ENCODE data around the gene HMGXB4. TPM values are rescaled to one million over a fixed set of nuclear protein-coding genes. Genes with fewer than 3 reads are reported as not detected.
A peak's percentile ranks its signal among the peaks of the same experiment; 100 is the strongest.

Gene HMGXB4
- total and polyA plus RNA-seq, 2 of the 13 experiments (the other 11 are each of a cell fraction or from before 2014, with no cell fraction given) = 13.9 to 16.3 TPM

DNA sequence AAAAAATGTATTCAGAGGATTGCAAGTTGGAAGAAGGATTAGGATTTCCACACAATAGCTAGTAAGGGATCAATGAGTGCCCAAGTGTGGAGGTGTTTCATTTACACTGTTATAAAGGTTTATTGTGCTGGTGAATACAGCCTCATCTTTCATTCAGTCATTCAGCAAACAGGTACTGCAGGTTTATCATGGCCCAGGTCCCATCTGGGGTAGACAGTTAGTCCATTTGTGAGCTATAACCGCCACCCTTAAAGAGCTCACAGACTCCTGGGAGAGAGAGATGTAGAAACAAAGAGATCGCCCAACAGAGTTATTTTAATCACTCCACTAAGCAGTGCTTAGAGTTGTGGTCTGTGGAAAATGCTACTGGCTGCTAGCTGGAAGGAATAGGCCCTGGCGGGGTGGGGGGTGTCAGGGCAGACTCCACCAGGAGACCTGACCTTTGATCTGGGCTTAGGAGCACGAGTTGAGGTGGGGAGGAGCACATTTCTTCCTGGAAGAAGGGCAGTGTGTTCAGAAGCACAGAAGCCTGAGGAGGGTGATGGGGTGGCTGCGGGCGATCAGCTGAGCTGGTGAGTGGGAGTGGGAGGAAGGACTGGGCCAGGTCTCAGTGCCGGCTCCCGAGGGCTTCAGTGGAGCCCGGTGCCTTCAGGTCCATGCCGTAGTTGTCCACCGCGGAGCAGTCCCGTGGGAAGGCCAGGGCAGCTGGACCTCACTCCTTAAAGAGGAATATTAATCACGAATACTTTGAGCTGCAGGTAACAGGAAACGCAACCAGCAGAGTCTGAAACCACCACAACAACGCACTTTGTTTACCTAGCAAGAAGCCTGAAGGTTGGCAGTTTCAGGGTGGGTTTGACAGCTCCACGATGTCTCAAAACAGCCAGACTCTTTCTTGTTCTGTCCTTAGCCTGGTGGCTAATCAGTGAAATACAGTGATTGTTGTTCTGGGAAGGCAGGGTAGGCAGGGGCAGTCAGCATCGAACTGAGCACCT lies 53.6 kb downstream of the HMGXB4 start (continued):
- TF ChIP-seq ZNF3 (CRISPR knock-in tag; IDR thresholded peaks at IDR 0.05) (peak; percentile 83), SRY (CRISPR knock-in tag; IDR thresholded peaks at IDR 0.05) (no peak), ZNF235 (CRISPR knock-in tag; IDR thresholded peaks at IDR 0.05; ENCODE audit: borderline replicate concordance) (no peak), RNF2 (conservative IDR thresholded peaks at IDR 0.05; ENCODE audit: low read depth) (no peak), TBP (CRISPR knock-in tag; IDR thresholded peaks at IDR 0.05) (no peak), LCORL (IDR thresholded peaks at IDR 0.05) (no peak), LCORL (CRISPR knock-in tag; IDR thresholded peaks at IDR 0.05) (peak; percentile 35; the same call in 1 of the 2 replicates), NFYB (CRISPR knock-in tag; IDR thresholded peaks at IDR 0.05) (no peak), SOX13 (IDR thresholded peaks at IDR 0.05) (no peak), SOX13 (CRISPR knock-in tag; conservative IDR thresholded peaks at IDR 0.05 in 1 of 2, IDR thresholded peaks at IDR 0.05 in 1 of 2) (peak in 1 of 2 experiments; percentile 30; a peak in 1 of 4 replicates), ATAD3A (CRISPR knock-in tag; IDR thresholded peaks at IDR 0.05) (no peak), ZNF350 (CRISPR knock-in tag; IDR thresholded peaks at IDR 0.05; ENCODE audit: borderline replicate concordance, low read depth) (0 out of 2 replicates have a peak, but pooled peaks have one; percentile 44)
- TF ChIP-seq, protein P1, sequence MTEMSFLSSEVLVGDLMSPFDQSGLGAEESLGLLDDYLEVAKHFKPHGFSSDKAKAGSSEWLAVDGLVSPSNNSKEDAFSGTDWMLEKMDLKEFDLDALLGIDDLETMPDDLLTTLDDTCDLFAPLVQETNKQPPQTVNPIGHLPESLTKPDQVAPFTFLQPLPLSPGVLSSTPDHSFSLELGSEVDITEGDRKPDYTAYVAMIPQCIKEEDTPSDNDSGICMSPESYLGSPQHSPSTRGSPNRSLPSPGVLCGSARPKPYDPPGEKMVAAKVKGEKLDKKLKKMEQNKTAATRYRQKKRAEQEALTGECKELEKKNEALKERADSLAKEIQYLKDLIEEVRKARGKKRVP (CRISPR knock-in tag; IDR thresholded peaks at IDR 0.05) = no peak
- TF ChIP-seq, protein P2, sequence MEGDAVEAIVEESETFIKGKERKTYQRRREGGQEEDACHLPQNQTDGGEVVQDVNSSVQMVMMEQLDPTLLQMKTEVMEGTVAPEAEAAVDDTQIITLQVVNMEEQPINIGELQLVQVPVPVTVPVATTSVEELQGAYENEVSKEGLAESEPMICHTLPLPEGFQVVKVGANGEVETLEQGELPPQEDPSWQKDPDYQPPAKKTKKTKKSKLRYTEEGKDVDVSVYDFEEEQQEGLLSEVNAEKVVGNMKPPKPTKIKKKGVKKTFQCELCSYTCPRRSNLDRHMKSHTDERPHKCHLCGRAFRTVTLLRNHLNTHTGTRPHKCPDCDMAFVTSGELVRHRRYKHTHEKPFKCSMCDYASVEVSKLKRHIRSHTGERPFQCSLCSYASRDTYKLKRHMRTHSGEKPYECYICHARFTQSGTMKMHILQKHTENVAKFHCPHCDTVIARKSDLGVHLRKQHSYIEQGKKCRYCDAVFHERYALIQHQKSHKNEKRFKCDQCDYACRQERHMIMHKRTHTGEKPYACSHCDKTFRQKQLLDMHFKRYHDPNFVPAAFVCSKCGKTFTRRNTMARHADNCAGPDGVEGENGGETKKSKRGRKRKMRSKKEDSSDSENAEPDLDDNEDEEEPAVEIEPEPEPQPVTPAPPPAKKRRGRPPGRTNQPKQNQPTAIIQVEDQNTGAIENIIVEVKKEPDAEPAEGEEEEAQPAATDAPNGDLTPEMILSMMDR (CRISPR knock-in tag; IDR thresholded peaks at IDR 0.05) = no peak
- TF ChIP-seq, protein P3, sequence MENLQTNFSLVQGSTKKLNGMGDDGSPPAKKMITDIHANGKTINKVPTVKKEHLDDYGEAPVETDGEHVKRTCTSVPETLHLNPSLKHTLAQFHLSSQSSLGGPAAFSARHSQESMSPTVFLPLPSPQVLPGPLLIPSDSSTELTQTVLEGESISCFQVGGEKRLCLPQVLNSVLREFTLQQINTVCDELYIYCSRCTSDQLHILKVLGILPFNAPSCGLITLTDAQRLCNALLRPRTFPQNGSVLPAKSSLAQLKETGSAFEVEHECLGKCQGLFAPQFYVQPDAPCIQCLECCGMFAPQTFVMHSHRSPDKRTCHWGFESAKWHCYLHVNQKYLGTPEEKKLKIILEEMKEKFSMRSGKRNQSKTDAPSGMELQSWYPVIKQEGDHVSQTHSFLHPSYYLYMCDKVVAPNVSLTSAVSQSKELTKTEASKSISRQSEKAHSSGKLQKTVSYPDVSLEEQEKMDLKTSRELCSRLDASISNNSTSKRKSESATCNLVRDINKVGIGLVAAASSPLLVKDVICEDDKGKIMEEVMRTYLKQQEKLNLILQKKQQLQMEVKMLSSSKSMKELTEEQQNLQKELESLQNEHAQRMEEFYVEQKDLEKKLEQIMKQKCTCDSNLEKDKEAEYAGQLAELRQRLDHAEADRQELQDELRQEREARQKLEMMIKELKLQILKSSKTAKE (CRISPR knock-in tag; IDR thresholded peaks at IDR 0.05; ENCODE audit: borderline replicate concordance) = peak; percentile 39; the same call in 1 of the 2 replicates
- TF ChIP-seq, protein P4, sequence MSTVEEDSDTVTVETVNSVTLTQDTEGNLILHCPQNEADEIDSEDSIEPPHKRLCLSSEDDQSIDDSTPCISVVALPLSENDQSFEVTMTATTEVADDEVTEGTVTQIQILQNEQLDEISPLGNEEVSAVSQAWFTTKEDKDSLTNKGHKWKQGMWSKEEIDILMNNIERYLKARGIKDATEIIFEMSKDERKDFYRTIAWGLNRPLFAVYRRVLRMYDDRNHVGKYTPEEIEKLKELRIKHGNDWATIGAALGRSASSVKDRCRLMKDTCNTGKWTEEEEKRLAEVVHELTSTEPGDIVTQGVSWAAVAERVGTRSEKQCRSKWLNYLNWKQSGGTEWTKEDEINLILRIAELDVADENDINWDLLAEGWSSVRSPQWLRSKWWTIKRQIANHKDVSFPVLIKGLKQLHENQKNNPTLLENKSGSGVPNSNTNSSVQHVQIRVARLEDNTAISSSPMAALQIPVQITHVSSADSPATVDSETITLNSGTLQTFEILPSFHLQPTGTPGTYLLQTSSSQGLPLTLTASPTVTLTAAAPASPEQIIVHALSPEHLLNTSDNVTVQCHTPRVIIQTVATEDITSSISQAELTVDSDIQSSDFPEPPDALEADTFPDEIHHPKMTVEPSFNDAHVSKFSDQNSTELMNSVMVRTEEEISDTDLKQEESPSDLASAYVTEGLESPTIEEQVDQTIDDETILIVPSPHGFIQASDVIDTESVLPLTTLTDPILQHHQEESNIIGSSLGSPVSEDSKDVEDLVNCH (CRISPR knock-in tag; IDR thresholded peaks at IDR 0.05) = no peak
- TF ChIP-seq, protein P5, sequence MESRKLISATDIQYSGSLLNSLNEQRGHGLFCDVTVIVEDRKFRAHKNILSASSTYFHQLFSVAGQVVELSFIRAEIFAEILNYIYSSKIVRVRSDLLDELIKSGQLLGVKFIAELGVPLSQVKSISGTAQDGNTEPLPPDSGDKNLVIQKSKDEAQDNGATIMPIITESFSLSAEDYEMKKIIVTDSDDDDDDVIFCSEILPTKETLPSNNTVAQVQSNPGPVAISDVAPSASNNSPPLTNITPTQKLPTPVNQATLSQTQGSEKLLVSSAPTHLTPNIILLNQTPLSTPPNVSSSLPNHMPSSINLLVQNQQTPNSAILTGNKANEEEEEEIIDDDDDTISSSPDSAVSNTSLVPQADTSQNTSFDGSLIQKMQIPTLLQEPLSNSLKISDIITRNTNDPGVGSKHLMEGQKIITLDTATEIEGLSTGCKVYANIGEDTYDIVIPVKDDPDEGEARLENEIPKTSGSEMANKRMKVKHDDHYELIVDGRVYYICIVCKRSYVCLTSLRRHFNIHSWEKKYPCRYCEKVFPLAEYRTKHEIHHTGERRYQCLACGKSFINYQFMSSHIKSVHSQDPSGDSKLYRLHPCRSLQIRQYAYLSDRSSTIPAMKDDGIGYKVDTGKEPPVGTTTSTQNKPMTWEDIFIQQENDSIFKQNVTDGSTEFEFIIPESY (CRISPR knock-in tag; IDR thresholded peaks at IDR 0.05) = 0 out of 2 replicates have a peak, but pooled peaks have one; percentile 8

All from HepG2 (cell line).